CD14-positive monocyte (primary cell): Measurements from ENCODE around the gene ZNF800. TPM values are rescaled to one million over a fixed set of nuclear protein-coding genes. Genes with fewer than 3 reads are reported as not detected.

Source experiments
- DNase-seq, 3 donors: peaks; one replicate each; pipeline ENCODE4 v3.0.0-alpha.2; 2011 to 2022
- H2AFZ ChIP-seq: 2 replicates; pipeline ENCODE4 v1.6.0; 2012; ENCODE audit warnings: mild to moderate bottlenecking, low read depth, low read length, inconsistent platforms; ENCODE audit not compliant: insufficient read depth, poor library complexity, severe bottlenecking
- H3K27ac ChIP-seq, 2 donors: 1 replicate in 1 of 2; 2 replicates in 1 of 2; pipeline ENCODE4 v1.5.1; 2012 to 2013; ENCODE audit warnings: low read length in 2 of 2, control low read depth in 1 of 2, inconsistent platforms in 1 of 2, low read depth in 1 of 2, mild to moderate bottlenecking in 1 of 2
- H3K27me3 ChIP-seq, 2 donors: one replicate each; pipeline versions ENCODE4 v1.6.0 to v1.6.1; 2011 to 2013; ENCODE audit warnings: low read length in 2 of 2; ENCODE audit not compliant: control insufficient read depth in 2 of 2, insufficient read depth in 2 of 2
- H3K36me3 ChIP-seq, 2 donors: replicated peaks in 1 of 2; 1 replicate in 1 of 2; 2 replicates in 1 of 2; pipeline versions ENCODE4 v1.5.1 to v1.6.1; 2012 to 2013; ENCODE audit warnings: low read length in 2 of 2, control low read depth in 1 of 2, inconsistent platforms in 1 of 2, mild to moderate bottlenecking in 1 of 2; ENCODE audit not compliant: insufficient read depth in 2 of 2, control insufficient read depth in 1 of 2
- H3K4me1 ChIP-seq, 2 donors: 1 replicate in 1 of 2; 2 replicates in 1 of 2; pipeline versions ENCODE4 v1.5.1 to v1.6.1; 2012 to 2013; ENCODE audit warnings: low read length in 2 of 2, control low read depth in 1 of 2, inconsistent platforms in 1 of 2, mild to moderate bottlenecking in 1 of 2, moderate library complexity in 1 of 2; ENCODE audit not compliant: insufficient read depth in 2 of 2, control insufficient read depth in 1 of 2
- H3K4me2 ChIP-seq: replicated peaks from 2 replicates; pipeline ENCODE3; 2012; ENCODE audit warnings: low read length, moderate library complexity, mild to moderate bottlenecking; ENCODE audit not compliant: poor library complexity, severe bottlenecking; ENCODE audit errors: extremely low read depth
- H3K4me3 ChIP-seq, 3 experiments: fragments of 200-600 bp in 1 of 3; sonication (generic) in 1 of 3; replicated peaks in 1 of 3; 1 replicate in 2 of 3; 2 replicates in 1 of 3; pipeline ENCODE4 v1.5.1; 2011 to 2013; ENCODE audit warnings: low read length in 3 of 3, mild to moderate bottlenecking in 3 of 3, control low read depth in 2 of 3, low read depth in 2 of 3, inconsistent platforms in 1 of 3, moderate library complexity in 1 of 3
- H3K79me2 ChIP-seq: 2 replicates; pipeline ENCODE4 v1.6.0; 2012; ENCODE audit warnings: mild to moderate bottlenecking, control low read depth, inconsistent platforms, low read length, moderate library complexity; ENCODE audit not compliant: insufficient read depth
- H3K9ac ChIP-seq: 2 replicates; pipeline ENCODE4 v1.6.0; 2017; ENCODE audit warnings: low read length, mild to moderate bottlenecking; ENCODE audit not compliant: insufficient read depth, poor library complexity, severe bottlenecking
- H3K9me3 ChIP-seq, 2 donors: replicated peaks in 1 of 2; 1 replicate in 1 of 2; 2 replicates in 1 of 2; pipeline versions ENCODE4 v1.5.1 to v1.6.1; 2012 to 2013; ENCODE audit warnings: low read length in 2 of 2, control low read depth in 1 of 2; ENCODE audit not compliant: control insufficient read depth in 1 of 2, insufficient read depth in 1 of 2
- H4K20me1 ChIP-seq: 2 replicates; pipeline ENCODE4 v1.6.0; 2012; ENCODE audit warnings: mild to moderate bottlenecking, low read length, control low read depth, moderate library complexity; ENCODE audit not compliant: insufficient read depth
- H3K27ac Mint-ChIP-seq, 7 donors: one replicate each; pipeline ENCODE4 v1.8.0; 2020; ENCODE audit warnings: mild to moderate bottlenecking in 7 of 7, mixed read lengths in 7 of 7, moderate library complexity in 6 of 7, inconsistent platforms in 2 of 7
- H3K27me3 Mint-ChIP-seq, 3 donors: one replicate each; pipeline ENCODE4 v1.8.0; 2021 to 2022; ENCODE audit warnings: low read depth in 3 of 3, mild to moderate bottlenecking in 3 of 3, mixed read lengths in 3 of 3, moderate library complexity in 3 of 3, inconsistent platforms in 1 of 3
- H3K36me3 Mint-ChIP-seq, 2 donors: one replicate each; pipeline ENCODE4 v1.8.0; 2020; ENCODE audit warnings: mixed read lengths in 2 of 2, inconsistent platforms in 1 of 2, mild to moderate bottlenecking in 1 of 2
- H3K4me1 Mint-ChIP-seq: one replicate; pipeline ENCODE4 v1.8.0; 2020; ENCODE audit warnings: mild to moderate bottlenecking, mixed read lengths
- H3K4me3 Mint-ChIP-seq, 2 donors: one replicate each; pipeline ENCODE4 v1.8.0; 2020; ENCODE audit warnings: mild to moderate bottlenecking in 2 of 2, mixed read lengths in 2 of 2, moderate library complexity in 1 of 2
- H3K9me3 Mint-ChIP-seq, 7 donors: one replicate each; pipeline ENCODE4 v1.8.0; 2020 to 2022; ENCODE audit warnings: mixed read lengths in 7 of 7, mild to moderate bottlenecking in 6 of 7, moderate library complexity in 6 of 7, inconsistent platforms in 2 of 7
- CTCF ChIP-seq: fragments of 200-600 bp; IDR thresholded peaks from one replicate; pipeline ENCODE4 v1.8.0; 2022; ENCODE audit warnings: antibody characterized with exemption, mild to moderate bottlenecking
- WGBS: methylation state at CpG from one replicate; pipeline ENCODE4 v1.1.5; 2013; ENCODE audit warnings: missing lambda C conversion rate; ENCODE audit not compliant: insufficient coverage; 5-methylcytosine and 5-hydroxymethylcytosine counted together
- intact Hi-C, 2 donors: fragments of 100-400 bp; cut with micrococcal nuclease; formaldehyde crosslinking; loops; one replicate each; pipeline versions ENCODE4 v1.15.0 to v1.15.1; 2023
- polyA plus RNA-seq, 3 donors: library from polyadenylated mRNA; depleted of rRNA in 1 of 3; unstranded in 2 of 3; stranded (reverse) in 1 of 3; fragments of 300-500 nt in 2 of 3; fragments of >200 nt in 1 of 3; fragmentation: Illumina TruSeq in 2 of 3; gene quantifications; 1 replicate in 2 of 3; 2 replicates in 1 of 3; pipeline ENCODE4 v1.2.3, GENCODE V29; 2012 to 2021

Gene ZNF800
- polyA plus RNA-seq, 3 donors, result 11.8 to 19.6 (median 16.2) TPM

- peak overlapping the region in 2 of 7 donors; percentile 26 to 48 for H3K27ac Mint-ChIP-seq
- H3K36me3 ChIP-seq, result peaks cover 43 to 65% of the 10 kb centered on the region in 2 donors
- H3K27ac ChIP-seq, result no peak overlapping the region
- no peaks in the 10 kb centered on the region for H3K27me3 ChIP-seq
- H3K4me1 ChIP-seq, result peaks cover 8 to 16% of the 10 kb centered on the region in 2 donors
- no peak overlapping the region for H3K9ac ChIP-seq
- no peak overlapping the region for H3K4me2 ChIP-seq
- H3K4me3 Mint-ChIP-seq, result no peak overlapping the region
- intact Hi-C loops, result no loop called here
- peaks cover 47 to 54% of the 10 kb centered on the region in 2 donors for H3K36me3 Mint-ChIP-seq
- H2AFZ ChIP-seq, result no peak overlapping the region
- H3K27me3 Mint-ChIP-seq, result peaks cover 0 to 2% (median 2%) of the 10 kb centered on the region in 3 donors
- peaks cover 63% of the 10 kb centered on the region for H4K20me1 ChIP-seq
- H3K9me3 Mint-ChIP-seq, result no peaks in the 10 kb centered on the region
- no CpG with 5 or more reads among the region's 2 CpGs for WGBS
- H3K4me1 Mint-ChIP-seq, result peaks cover 39% of the 10 kb centered on the region
- DNase-seq, result no peak
- H3K9me3 ChIP-seq, result no peaks in the 10 kb centered on the region
- peaks cover 95% of the 10 kb centered on the region for H3K79me2 ChIP-seq
- H3K4me3 ChIP-seq, result no peak overlapping the region
- TF ChIP-seq CTCF, result no peak
Observed at GRCh38 chr7:127387974-127388373, 4.5 kb downstream of the ZNF800 start.

- intact Hi-C loops, result no loop called here
- H3K4me1 Mint-ChIP-seq, result peaks cover 28% of the 10 kb centered on the region
- H3K9me3 ChIP-seq, result no peaks in the 10 kb centered on the region
- peaks cover 47 to 49% of the 10 kb centered on the region in 2 donors for H3K36me3 Mint-ChIP-seq
- H3K36me3 ChIP-seq, result peaks cover 32 to 80% of the 10 kb centered on the region in 2 donors
- no peak overlapping the region for H2AFZ ChIP-seq
- peak in 2 of 3 donors; percentile 3 to 12 for DNase-seq
- peaks cover 92% of the 10 kb centered on the region for H3K79me2 ChIP-seq
- H3K9ac ChIP-seq, result no peak overlapping the region
- no peak overlapping the region for H3K4me2 ChIP-seq
- no peak overlapping the region for H3K4me3 Mint-ChIP-seq
- peak overlapping the region in 1 of 2 donors; percentile 14 for H3K27ac ChIP-seq
- no peaks in the 10 kb centered on the region for H3K27me3 Mint-ChIP-seq
- H3K27ac Mint-ChIP-seq, result peak overlapping the region in 1 of 7 donors; percentile 37
- no peaks in the 10 kb centered on the region for H3K9me3 Mint-ChIP-seq
- H4K20me1 ChIP-seq, result peaks cover 89% of the 10 kb centered on the region
- no CpG with 5 or more reads among the region's 1 CpG for WGBS
- H3K4me1 ChIP-seq, result peaks cover 0 to 3% of the 10 kb centered on the region in 2 donors
- no peaks in the 10 kb centered on the region for H3K27me3 ChIP-seq
- TF ChIP-seq CTCF, result no peak
- no peak overlapping the region for H3K4me3 ChIP-seq
Observed at GRCh38 chr7:127383123-127383835, 9.2 kb downstream of the ZNF800 start.
